ENCODE measurements around the gene RASGRF1. TPM values are rescaled to one million over a fixed set of nuclear protein-coding genes. Genes with fewer than 3 reads are reported as not detected.

The RASGRF1 gene
- total and polyA plus RNA-seq, 9 of the 15 experiments (the other 6 are each of a cell fraction or from before 2014, with no cell fraction given), result 0.03 to 0.58 (median 0.06) TPM; not detected in 1

- POLR2A ChIA-PET, result interaction anchor here (0.5 to 0.6 kb wide), 4 partner anchors 30 to 186 kb away, joined by 3 to 4 read pairs (median 4); no protein-coding TSS in a partner anchor
- no peaks in the 10 kb centered on the region for H3K9me1 ChIP-seq (ENCODE audit: control insufficient read depth, insufficient read depth, low read length)
- no peak overlapping the region for H3K9ac ChIP-seq (ENCODE audit: insufficient read depth in 1 of 2, low read depth in 2 of 2, low read length in 2 of 2)
- ATAC-seq (no peak), FAIRE-seq (no peak), DNase-seq (ENCODE audit: extremely low read depth in 1 of 4, low spot score in 3 of 4) (no peak)
- H4K20me1 ChIP-seq (replicated peaks; ENCODE audit: control insufficient read depth, insufficient read depth, low read length), result no peaks in the 10 kb centered on the region; the same call in 1 of the 2 replicates
- in situ Hi-C loops (cut with MboI), result no loop called here
- no peak overlapping the region for H3K27ac ChIP-seq (ENCODE audit: extremely low read depth, low read depth, low read length)
- H3K79me2 ChIP-seq (ENCODE audit: control insufficient read depth, insufficient read depth, low read length), result no peaks in the 10 kb centered on the region
- no peaks in the 10 kb centered on the region for H3K36me3 ChIP-seq (ENCODE audit: control insufficient read depth, insufficient read depth, low read length)
- H3K4me3 ChIP-seq, result no peak overlapping the region
- CTCF ChIA-PET (ENCODE audit: low intra/inter-chr PET ratio), result no interaction called here
- no TSS peak for BruUV-seq (replicated peaks)
- H3K4me2 ChIP-seq (ENCODE audit: insufficient read depth, low read length), result no peak overlapping the region
- H3K27me3 ChIP-seq (ENCODE audit: control insufficient read depth in 2 of 2, insufficient read depth in 2 of 2, low read length in 2 of 2), result peaks cover 5 to 66% of the 10 kb centered on the region in 2 experiments; a peak in 4 of 5 replicates
- no peaks in the 10 kb centered on the region for H3K9me3 ChIP-seq (replicated peaks; ENCODE audit: control insufficient read depth, insufficient read depth, low read depth, low read length)
- intact Hi-C loops (cut with micrococcal nuclease), result no loop called here
- H3K4me1 ChIP-seq (replicated peaks in 1 of 2; ENCODE audit: control insufficient read depth in 2 of 2, insufficient read depth in 2 of 2, low read length in 2 of 2), result peaks cover 0 to 17% of the 10 kb centered on the region in 2 experiments; a peak in 1 of 5 replicates
- no peak overlapping the region for H2AFZ ChIP-seq (ENCODE audit: low read depth, low read length)
- WGBS (ENCODE audit: insufficient coverage, low coverage, missing lambda C conversion rate), result 0% methylated on average over 6 of the region's 7 CpGs
- TF ChIP-seq ZNF717 (CRISPR knock-in tag; IDR thresholded peaks at IDR 0.05) (no peak), ZFP36 (IDR thresholded peaks at IDR 0.05; ENCODE audit: low read depth, low read length, partially characterized antibody) (peak; percentile 27), ZNF644 (tag; IDR thresholded peaks at IDR 0.05; ENCODE audit: low read depth) (no peak), ZNF24 (IDR thresholded peaks at IDR 0.05) (no peak)
Measured at GRCh38 chr15:79088426-79089205, 2.0 kb downstream of the RASGRF1 start.

GRCh38 chr15:79086814-79087213 is 3.8 kb downstream of the RASGRF1 start:
- intact Hi-C loops (cut with micrococcal nuclease), result no loop called here
- ChIA-PET CTCF (ENCODE audit: low intra/inter-chr PET ratio) (no interaction called here), POLR2A (interaction anchor here (1.1 kb wide), 1 partner anchor 15 kb away, joined by 3 read pairs; no protein-coding TSS in a partner anchor)
- TF ChIP-seq POLR2AphosphoS5 (IDR thresholded peaks at IDR 0.05; ENCODE audit: control insufficient read depth, insufficient read depth, low read depth, low read length) (no peak), POLR2H (tag; IDR thresholded peaks at IDR 0.05; ENCODE audit: low read depth) (no peak), GABPB1 (CRISPR knock-in tag; IDR thresholded peaks at IDR 0.05) (no peak), CBFB (CRISPR knock-in tag; IDR thresholded peaks at IDR 0.05) (no peak), RUNX1 (IDR thresholded peaks at IDR 0.05; ENCODE audit: low read depth) (no peak), STAT5B (CRISPR knock-in tag; IDR thresholded peaks at IDR 0.05) (no peak), ZNF347 (CRISPR knock-in tag; IDR thresholded peaks at IDR 0.05; ENCODE audit: low read depth) (no peak), ZNF583 (CRISPR knock-in tag; IDR thresholded peaks at IDR 0.05) (no peak), BRD4 (IDR thresholded peaks at IDR 0.05) (no peak), DLX4 (CRISPR knock-in tag; IDR thresholded peaks at IDR 0.05) (no peak), SRSF7 (optimal IDR thresholded peaks at IDR 0.05; ENCODE audit: low read depth, low read length) (no peak)

More at GRCh38 chr15:79086814-79087213, 3.8 kb downstream of the RASGRF1 start:
- Histone ChIP-seq H2AFZ (ENCODE audit: low read depth, low read length) (no peak overlapping the region), H4K20me1 (replicated peaks; ENCODE audit: control insufficient read depth, insufficient read depth, low read length) (peaks cover 7% of the 10 kb centered on the region; the same call in 1 of the 2 replicates), H3K27me3 (ENCODE audit: control insufficient read depth in 2 of 2, insufficient read depth in 2 of 2, low read length in 2 of 2) (peaks cover 5 to 77% of the 10 kb centered on the region in 2 experiments; a peak in 3 of 5 replicates), H3K4me3 (no peak overlapping the region), H3K4me1 (replicated peaks in 1 of 2; ENCODE audit: control insufficient read depth in 2 of 2, insufficient read depth in 2 of 2, low read length in 2 of 2) (peaks cover 0 to 17% of the 10 kb centered on the region in 2 experiments; a peak in 1 of 5 replicates), H3K79me2 (ENCODE audit: control insufficient read depth, insufficient read depth, low read length) (no peaks in the 10 kb centered on the region), H3K27ac (ENCODE audit: extremely low read depth, low read depth, low read length) (no peak overlapping the region), H3K9me1 (ENCODE audit: control insufficient read depth, insufficient read depth, low read length) (no peaks in the 10 kb centered on the region), H3K9me3 (replicated peaks; ENCODE audit: control insufficient read depth, insufficient read depth, low read depth, low read length) (no peaks in the 10 kb centered on the region), H3K4me2 (ENCODE audit: insufficient read depth, low read length) (no peak overlapping the region), H3K36me3 (ENCODE audit: control insufficient read depth, insufficient read depth, low read length) (no peaks in the 10 kb centered on the region), H3K9ac (ENCODE audit: insufficient read depth in 1 of 2, low read depth in 2 of 2, low read length in 2 of 2) (no peak overlapping the region)
- no TSS peak for BruUV-seq (replicated peaks)
- no peak for FAIRE-seq
- WGBS (ENCODE audit: insufficient coverage, low coverage, missing lambda C conversion rate), result 0% methylated on average over 4 of the region's 4 CpGs
- in situ Hi-C loops (cut with MboI), result no loop called here
- no peak for ATAC-seq
- no peak for DNase-seq (ENCODE audit: extremely low read depth in 1 of 4, low spot score in 3 of 4)
